Right atrium auricular region (tissue), 2 donors: ENCODE results near the gene ADAM10. TPM values are rescaled to one million over a fixed set of nuclear protein-coding genes. Genes with fewer than 3 reads are reported as not detected.

Experiments used
- DNase-seq: peaks from one replicate; pipeline ENCODE4 v3.0.0-alpha.2; 2019; ENCODE audit warnings: low spot score
- H3K27ac ChIP-seq, 2 donors: fragments of 200-600 bp; sonication (generic); 1 replicate in 1 of 2; 2 replicates in 1 of 2; pipeline ENCODE4 v1.5.1; 2016 to 2019
- H3K27me3 ChIP-seq, 2 donors: fragments of 200-600 bp; sonication (generic); one replicate each; pipeline versions ENCODE4 v1.5.1 to v1.6.0; 2017 to 2019
- H3K36me3 ChIP-seq: fragments of 200-600 bp; sonication (generic); one replicate; pipeline ENCODE4 v1.5.1; 2016
- H3K4me1 ChIP-seq, 2 donors: fragments of 200-600 bp; sonication (generic); one replicate each; pipeline versions ENCODE4 v1.5.1 to v1.6.0; 2017 to 2019
- H3K4me3 ChIP-seq, 2 donors: fragments of 200-600 bp; sonication (generic); 1 replicate in 1 of 2; 2 replicates in 1 of 2; pipeline ENCODE4 v1.5.1; 2017 to 2019; ENCODE audit warnings: mild to moderate bottlenecking in 1 of 2, moderate library complexity in 1 of 2
- H3K9me3 ChIP-seq, 2 donors: fragments of 200-600 bp; sonication (generic); one replicate each; pipeline ENCODE4 v1.5.1; 2019
- total RNA-seq, 2 donors: library from RNA; depleted of rRNA; stranded (reverse); fragments of >200 nt; gene quantifications; one replicate each; pipeline ENCODE4 v1.1.0, GENCODE V29; 2016
- TF ChIP-seq, protein P1 (sequence below), 2 donors: fragments of 200-600 bp; sonication (generic); IDR thresholded peaks; one replicate each; pipeline ENCODE4 v1.5.1; 2019; ENCODE audit warnings: antibody characterized with exemption in 2 of 2

Gene ADAM10
- total RNA-seq, 2 donors from 2014 or later, result 40.8 to 42.0 TPM

DNA sequence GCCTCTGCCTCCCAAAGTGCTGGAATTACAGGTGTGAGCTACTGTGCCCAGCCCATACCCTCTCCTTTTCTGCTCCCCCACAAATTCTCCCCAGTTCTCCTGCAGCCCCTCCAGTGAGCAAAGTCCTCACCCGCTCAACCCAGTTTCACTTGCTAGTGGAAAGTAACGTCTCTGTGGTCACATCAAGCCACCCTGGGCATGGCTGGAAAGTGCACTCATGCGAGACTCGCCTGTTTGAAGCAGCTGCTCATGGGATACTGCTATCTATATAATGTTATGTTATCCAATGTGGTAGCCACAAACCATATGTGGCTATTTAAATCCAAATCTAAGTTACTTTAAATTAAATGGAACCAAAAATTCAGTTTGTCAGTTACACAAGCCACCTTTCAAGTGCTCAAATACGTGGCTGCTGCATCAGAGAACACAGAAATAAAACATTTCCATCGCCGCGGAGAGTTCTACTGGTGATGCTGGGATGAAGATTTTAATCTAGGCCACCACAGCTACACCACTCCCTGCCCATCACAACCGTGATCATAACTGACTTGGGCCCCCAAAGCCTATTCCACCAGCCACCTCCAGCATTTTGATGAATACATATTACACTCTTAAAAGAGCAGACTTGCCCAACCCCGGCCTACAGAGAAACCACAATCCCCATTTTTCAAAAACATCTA is 198.3 kb downstream of the ADAM10 start:
- Histone ChIP-seq H3K27ac (peak overlapping the region in 1 of 2 donors; percentile 27), H3K27me3 (no peaks in the 10 kb centered on the region), H3K4me1 (peaks cover 0 to 53% of the 10 kb centered on the region in 2 donors), H3K36me3 (no peaks in the 10 kb centered on the region), H3K4me3 (no peak overlapping the region), H3K9me3 (no peaks in the 10 kb centered on the region)
- TF ChIP-seq, protein P1, sequence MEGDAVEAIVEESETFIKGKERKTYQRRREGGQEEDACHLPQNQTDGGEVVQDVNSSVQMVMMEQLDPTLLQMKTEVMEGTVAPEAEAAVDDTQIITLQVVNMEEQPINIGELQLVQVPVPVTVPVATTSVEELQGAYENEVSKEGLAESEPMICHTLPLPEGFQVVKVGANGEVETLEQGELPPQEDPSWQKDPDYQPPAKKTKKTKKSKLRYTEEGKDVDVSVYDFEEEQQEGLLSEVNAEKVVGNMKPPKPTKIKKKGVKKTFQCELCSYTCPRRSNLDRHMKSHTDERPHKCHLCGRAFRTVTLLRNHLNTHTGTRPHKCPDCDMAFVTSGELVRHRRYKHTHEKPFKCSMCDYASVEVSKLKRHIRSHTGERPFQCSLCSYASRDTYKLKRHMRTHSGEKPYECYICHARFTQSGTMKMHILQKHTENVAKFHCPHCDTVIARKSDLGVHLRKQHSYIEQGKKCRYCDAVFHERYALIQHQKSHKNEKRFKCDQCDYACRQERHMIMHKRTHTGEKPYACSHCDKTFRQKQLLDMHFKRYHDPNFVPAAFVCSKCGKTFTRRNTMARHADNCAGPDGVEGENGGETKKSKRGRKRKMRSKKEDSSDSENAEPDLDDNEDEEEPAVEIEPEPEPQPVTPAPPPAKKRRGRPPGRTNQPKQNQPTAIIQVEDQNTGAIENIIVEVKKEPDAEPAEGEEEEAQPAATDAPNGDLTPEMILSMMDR (IDR thresholded peaks at IDR 0.05), result no peak
- peak; percentile 36 for DNase-seq

DNA sequence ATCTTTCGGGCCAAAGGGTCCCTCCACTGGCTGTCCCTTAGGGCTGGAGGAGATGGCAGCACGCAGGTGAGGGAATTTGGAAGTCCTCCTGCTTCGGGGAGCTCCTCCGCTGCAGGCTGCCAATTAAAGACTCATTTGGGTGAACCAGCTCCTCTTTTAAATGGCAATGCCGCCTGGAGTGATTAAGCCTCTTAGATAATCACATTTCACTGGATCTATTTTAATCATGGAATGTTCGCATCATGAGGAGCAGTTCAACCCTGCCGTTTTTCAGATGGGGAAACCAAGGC is 199.8 kb downstream of the ADAM10 start:
- no peaks in the 10 kb centered on the region for H3K36me3 ChIP-seq
- H3K27me3 ChIP-seq, result no peaks in the 10 kb centered on the region
- peak; percentile 16 for DNase-seq
- peak overlapping the region; percentile 70 to 91 for H3K27ac ChIP-seq
- TF ChIP-seq, protein P1 (IDR thresholded peaks at IDR 0.05), result no peak
- H3K4me1 ChIP-seq, result peaks cover 0 to 57% of the 10 kb centered on the region in 2 donors
- H3K4me3 ChIP-seq, result no peak overlapping the region
- H3K9me3 ChIP-seq, result no peaks in the 10 kb centered on the region

DNA sequence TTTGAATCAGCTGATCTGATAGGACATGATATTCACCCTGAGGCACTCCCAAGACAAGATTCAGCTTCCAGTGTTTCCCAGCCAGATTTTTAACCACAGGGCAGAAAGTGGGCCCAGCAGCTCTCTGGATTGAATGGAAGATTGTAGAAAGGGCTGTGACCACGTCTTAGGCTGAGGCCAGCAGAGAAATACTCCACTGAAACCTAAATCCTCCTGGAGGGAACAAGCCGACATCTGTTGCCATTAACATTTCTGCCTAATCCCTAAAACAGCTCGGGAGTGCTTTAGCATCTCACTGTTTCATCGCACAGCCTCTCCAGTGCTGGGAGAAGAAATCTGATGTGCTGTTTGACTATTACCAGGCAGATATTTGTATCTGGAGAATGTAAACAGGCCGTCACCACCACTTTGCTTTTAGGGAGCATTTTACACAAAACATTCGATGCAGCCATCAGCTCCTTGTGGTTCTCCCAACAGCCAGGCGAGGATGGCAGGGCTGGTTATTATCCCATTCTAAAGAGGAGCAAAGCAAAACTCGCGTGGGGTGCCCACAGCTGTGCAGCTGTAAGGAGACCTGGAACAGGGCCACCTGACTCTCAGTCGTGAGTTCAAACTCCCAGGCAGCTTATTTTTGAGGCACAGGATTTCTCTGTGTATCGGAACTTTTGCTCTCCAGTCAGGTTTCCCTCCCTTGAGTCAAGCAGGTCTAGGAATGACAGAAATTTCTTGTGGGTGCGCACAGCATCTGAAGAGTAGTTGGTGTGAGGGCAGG is 200.3 kb downstream of the ADAM10 start:
- Histone ChIP-seq H3K4me3 (no peak overlapping the region), H3K9me3 (no peaks in the 10 kb centered on the region), H3K27me3 (no peaks in the 10 kb centered on the region), H3K4me1 (peaks cover 0 to 57% of the 10 kb centered on the region in 2 donors), H3K36me3 (no peaks in the 10 kb centered on the region), H3K27ac (peak overlapping the region; percentile 70 to 91)
- TF ChIP-seq, protein P1 (IDR thresholded peaks at IDR 0.05), result no peak
- peak; percentile 54 for DNase-seq

DNA sequence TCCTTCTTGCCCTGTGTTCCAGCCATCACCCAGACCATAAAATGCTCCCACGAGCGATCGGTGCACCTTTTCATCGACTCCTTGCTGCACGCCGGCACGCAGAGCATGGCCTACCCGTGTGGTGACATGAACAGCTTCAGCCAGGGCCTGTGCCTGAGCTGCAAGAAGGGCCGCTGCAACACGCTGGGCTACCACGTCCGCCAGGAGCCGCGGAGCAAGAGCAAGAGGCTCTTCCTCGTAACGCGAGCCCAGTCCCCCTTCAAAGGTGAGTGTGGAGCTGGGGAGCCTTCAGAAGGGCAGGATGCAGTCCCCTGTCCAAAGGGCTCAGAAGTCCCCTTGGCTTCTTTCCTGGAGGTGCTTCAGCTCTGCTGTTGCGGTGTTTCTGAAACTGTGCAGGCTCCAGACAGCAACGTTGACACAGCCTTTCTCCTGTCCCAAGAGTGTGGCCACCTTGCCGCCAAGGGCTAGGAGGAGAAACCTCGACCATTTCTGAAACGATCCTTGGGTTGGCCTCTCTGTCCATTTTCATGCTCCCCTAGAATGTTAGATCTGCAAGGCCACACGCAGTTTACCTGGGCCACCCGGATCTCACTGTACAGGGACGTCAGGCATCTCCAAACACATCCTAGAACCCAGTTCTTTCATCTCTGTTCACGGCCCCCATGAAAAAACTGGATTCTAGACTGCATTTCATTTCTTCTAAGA is 201.0 kb downstream of the ADAM10 start:
- Histone ChIP-seq H3K36me3 (no peaks in the 10 kb centered on the region), H3K4me1 (peaks cover 0 to 57% of the 10 kb centered on the region in 2 donors), H3K4me3 (no peak overlapping the region), H3K27me3 (no peaks in the 10 kb centered on the region), H3K9me3 (no peaks in the 10 kb centered on the region), H3K27ac (peak overlapping the region; percentile 70 to 91)
- peak; percentile 51 for DNase-seq
- TF ChIP-seq, protein P1 (IDR thresholded peaks at IDR 0.05), result no peak

DNA sequence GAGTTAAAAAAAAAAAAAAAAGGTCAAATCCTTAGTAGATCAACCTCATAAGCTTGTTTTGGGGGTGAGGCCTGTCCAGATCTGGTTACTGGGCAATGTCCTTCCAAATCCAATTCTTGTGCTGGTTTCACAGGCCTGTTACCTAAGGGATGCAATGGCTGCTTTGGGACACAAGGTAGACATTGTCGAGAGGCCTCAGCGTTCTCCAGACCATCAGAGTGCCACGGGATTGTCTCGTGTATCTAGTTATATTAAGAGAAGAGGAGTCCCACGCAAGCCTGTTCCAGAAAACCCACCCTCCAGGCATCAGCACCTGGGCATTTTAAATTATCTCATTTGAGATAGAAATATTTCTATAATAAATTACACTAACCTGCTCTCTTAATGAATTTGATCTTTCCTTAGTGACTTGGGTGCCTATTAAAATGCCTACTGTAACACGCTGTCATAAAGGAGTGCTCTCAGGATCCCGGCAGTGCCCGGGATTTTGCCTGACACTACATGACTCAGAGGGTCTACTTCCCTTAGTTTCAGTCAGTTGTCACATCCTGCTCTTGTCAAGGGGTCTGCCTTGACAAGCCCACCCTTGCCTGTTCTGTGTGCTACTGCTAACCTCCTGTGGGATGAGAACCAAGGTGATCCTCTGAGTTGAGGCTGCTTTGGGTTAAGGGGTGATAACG is 201.7 kb downstream of the ADAM10 start:
- TF ChIP-seq, protein P1 (IDR thresholded peaks at IDR 0.05), result no peak
- Histone ChIP-seq H3K27me3 (no peaks in the 10 kb centered on the region), H3K4me1 (peaks cover 0 to 57% of the 10 kb centered on the region in 2 donors)

More for the DNA sequence above, 201.7 kb downstream of the ADAM10 start:
- Histone ChIP-seq H3K36me3 (no peaks in the 10 kb centered on the region), H3K4me3 (no peak overlapping the region), H3K27ac (peak overlapping the region; percentile 70 to 91), H3K9me3 (no peaks in the 10 kb centered on the region)
- peak; percentile 56 for DNase-seq
